Stimulated activated CD8-positive, alpha-beta memory T cell treated with anti-CD3 and anti-CD28 coated beads, Interleukin-7, amount 100 ng/mL, for 1 hour (primary cell): ENCODE data around the gene MYO1H.

ENCODE experiments used
- DNase-seq, 2 donors: peaks; one replicate each; pipeline ENCODE4 v3.0.0-alpha.2; 2020; ENCODE audit warnings: low read depth in 2 of 2

Gene MYO1H

DNA sequence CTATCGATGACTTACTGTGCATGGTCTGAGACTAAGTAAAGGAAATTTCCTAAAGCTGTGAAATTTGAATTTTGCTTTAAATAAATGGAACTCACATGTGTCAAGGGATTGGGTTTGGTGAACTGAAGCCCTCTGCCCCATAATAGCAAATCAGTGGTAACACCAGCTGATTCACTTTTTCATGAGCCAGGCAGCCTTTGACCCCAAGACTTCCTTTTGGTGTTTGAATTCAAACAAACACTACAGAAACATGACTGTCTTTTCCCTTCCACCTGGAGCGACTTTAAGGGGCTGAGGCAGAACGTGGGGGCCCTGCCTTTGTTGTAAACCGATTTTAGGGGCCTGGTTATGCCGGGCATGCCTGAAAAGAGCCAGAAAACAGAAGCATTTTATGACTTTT, 100.6 kb downstream of the MYO1H start:
- no peak for DNase-seq

DNA sequence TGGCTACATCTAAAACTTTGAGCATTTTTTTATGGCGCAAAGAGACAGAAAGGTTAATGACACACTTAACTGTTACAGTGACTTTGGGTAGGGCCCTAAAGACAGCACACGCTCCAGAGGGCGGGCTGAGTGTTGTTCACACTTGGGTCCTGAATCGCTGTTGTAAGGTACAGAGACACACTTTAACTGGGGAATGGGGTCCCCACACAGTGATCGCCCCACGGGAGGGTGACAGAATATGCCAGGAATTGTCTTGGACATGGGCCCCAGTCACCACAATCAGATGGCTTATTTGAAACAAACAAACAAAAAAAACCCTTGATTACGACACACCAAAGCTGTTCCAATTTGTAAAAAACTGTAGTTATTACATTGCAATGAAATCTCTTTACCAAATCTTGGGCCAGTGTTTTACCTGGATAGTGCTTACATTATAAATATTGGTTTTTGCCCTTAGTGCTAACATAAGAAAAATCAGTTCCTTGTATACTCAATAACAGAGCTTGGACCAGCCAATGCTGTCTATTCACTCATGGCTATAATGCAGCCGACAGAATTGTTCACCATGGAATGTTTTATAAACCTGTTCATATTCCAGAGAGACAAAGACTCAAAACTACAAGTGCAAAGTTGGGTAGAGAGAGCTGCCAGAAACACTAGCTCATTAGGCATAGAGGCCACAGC, 101.1 kb downstream of the MYO1H start:
- DNase-seq, result no peak

DNA sequence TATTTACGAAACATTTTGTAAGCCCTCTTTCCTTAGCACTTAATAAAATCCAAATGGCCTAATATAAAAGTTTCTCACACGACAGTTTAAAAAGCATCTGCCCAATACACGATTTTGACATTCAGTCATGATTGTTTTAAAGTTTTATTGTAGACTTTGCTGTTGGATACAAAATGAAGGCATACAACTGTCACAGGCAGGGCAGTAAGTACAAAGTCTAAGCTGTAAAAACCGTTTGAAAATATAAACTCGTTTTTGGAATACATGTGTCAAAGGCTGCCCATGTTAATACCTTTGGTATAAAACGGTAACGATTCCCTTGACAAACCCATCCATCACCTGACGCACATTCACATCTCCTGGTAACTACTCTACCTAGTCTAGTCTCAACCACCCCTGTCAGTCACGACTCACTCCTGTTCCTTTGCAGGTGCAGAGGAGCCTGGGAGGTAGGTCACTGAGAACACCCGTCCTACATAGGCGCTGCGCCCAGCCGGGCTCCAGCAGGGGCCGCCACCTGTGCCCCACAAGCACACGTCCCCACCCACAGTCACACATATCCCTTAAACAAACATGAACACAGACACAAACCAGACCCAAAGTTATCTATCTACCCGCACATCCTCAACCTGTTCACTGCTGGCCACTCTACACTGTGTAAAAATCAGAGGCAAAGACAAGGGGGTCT, 102.3 kb downstream of the MYO1H start:
- no peak for DNase-seq

DNA sequence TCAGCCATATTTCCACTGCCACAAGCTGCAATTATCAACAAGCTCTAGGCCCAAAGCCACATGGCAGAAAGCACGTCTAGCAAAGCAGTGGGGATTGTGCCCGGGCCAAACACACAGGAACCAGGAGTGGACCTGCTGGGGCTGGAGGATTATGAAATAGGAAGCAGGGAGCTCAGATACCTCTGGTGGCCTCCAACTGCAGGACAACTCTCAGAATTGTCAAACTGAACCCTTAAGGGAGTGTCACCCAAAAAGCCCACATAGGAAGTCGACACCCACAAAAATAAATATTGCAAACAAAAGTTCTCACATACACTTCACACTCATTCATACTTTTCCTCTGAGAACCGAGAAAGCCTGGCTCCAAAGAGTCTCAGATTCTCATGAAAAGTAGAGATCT, 103.3 kb downstream of the MYO1H start:
- DNase-seq, result no peak

DNA sequence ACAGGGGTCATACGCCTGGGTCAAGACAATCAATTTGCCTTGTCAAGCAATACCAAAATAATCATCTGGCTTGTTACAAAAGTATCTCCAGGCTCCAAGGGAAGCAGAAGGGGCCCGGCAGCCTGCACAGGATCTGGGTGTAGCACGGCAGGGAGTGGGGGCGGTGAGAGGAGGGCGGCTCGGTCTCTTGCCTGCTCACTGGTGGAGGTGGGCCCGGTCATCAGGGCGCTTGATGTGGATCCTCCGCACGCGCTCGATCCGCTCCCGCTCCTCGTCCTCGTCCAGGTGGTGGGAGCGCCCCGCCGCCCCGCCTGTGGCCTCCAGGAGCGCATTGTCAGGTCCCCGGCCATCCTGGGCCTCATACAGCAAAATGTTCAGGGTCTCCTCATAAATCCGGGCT, 103.7 kb downstream of the MYO1H start:
- no peak for DNase-seq

DNA sequence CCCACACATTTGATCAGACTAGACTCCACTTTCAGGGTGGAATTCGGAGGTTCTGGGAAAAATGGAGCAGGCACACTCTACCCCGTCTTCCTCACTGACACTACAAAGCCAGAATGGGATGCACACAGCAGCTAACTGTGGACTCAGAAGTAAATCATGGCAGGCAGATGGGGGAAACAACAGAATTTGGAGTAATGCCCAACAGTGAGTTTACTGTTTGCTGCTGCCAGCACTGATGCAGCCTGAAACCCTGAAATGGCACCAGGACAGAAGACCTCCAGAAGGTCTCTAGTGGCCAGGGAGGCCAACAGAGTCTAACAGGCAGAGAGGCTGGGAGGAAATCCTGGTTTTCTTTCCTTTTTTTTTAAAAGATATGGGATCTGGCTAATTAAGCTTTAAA, 104.8 kb downstream of the MYO1H start:
- no peak for DNase-seq

DNA sequence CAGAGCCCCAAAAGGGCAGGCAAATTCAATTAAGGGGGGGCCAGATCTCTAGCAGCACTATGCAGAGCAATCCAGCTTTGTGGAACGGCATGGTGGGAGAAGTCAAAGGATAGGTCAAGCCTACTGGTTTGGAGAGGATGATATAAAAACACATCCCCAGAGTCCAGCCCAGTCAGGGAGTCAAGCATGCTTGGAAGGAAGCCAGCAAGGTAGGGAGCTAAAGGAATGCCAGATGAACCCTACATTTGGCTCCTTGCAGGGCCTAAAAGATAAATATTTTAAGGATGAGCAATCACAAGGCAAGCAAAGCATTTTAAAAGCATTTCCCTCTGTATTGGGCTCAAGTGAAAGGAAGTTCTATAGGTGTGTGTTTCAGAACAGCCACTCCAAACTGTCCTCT, 108.0 kb downstream of the MYO1H start:
- DNase-seq, result no peak

- no peak for DNase-seq
Measured at GRCh38 chr12:109458086-109458485, 110.4 kb downstream of the MYO1H start.

- DNase-seq, result no peak
Measured at GRCh38 chr12:109458771-109459208, 111.1 kb downstream of the MYO1H start.

DNA sequence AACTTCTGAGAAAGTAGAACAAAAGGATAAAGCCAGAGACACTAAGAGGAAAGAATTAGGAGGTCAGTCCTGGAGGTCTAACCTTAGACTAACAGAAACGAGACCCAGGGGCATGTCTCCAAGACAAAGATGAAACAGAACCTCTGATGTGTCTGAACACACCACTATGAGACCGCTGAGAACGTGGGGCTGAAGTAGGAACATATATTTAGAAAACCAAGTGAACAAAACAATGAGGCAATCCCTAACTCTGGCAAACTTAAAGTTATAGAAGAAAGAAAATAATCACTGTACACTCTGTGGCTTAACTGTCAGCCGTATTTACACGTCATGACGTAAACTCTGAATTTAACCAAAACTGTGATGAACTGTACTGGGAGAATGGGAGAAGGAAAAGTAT, 111.5 kb downstream of the MYO1H start:
- DNase-seq, result no peak

- no peak for DNase-seq
Measured at GRCh38 chr12:109460538-109460937, 112.8 kb downstream of the MYO1H start.

GRCh38 chr12:109461049-109461845, 113.5 kb downstream of the MYO1H start:
- DNase-seq, result no peak

GRCh38 chr12:109461846-109462756, 114.4 kb downstream of the MYO1H start:
- DNase-seq, result no peak

GRCh38 chr12:109462868-109463692, 115.4 kb downstream of the MYO1H start:
- no peak for DNase-seq

DNA sequence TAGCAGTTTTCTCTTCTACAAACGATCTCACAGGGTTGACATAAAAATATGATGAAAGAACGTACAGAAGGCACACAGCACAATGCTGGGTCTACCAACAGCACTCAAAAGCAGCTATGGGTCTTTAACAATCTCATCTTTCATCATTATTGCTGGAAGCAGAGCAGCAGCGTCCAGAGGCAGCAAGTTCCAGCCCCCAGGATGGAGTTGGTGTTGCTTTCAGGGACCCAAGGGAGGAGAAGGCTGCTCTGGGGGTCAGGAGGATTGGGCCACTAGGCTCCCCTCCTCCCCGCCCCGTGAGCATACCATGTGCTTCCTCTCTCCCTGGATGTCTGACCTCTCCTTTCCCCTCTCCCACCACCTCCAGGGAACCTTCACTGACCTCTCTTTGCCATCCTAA, 116.1 kb downstream of the MYO1H start:
- DNase-seq, result no peak

DNA sequence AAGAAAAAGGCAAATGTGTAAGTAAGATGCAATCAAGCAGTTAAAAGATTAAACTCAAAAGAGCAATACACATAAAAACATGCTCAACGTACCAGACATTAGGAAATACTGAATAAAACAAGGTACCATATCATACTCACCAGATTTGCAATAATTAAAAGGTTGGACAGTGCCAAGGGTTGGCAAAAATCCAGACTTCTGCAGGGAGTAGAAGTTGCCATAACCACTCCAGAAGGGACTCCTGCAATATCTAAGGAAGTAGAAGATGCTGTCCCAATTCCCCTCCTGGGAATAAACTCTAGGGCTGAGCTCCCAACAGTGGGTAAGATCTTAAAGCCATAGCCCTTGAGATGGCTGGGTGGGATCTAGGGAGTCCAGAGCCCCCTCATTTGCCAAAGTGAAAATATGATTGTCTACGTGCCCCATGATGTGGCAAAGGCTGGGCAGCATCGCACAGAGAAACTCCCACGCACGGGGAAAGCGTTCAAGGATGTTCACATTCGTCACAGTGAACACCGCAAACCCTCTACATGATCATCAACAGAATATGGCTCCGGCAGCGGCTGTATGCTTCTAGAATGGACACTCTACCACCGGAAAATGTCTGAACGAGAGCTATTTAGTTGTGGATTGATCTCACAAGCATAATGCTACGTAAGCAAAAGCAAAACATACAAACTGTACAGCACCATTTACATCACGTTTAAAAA, 117.1 kb downstream of the MYO1H start:
- DNase-seq, result no peak

GRCh38 chr12:109466305-109466704, 118.6 kb downstream of the MYO1H start:
- DNase-seq, result no peak

- no peak for DNase-seq
Measured at GRCh38 chr12:109466821-109467220, 119.1 kb downstream of the MYO1H start.

DNA sequence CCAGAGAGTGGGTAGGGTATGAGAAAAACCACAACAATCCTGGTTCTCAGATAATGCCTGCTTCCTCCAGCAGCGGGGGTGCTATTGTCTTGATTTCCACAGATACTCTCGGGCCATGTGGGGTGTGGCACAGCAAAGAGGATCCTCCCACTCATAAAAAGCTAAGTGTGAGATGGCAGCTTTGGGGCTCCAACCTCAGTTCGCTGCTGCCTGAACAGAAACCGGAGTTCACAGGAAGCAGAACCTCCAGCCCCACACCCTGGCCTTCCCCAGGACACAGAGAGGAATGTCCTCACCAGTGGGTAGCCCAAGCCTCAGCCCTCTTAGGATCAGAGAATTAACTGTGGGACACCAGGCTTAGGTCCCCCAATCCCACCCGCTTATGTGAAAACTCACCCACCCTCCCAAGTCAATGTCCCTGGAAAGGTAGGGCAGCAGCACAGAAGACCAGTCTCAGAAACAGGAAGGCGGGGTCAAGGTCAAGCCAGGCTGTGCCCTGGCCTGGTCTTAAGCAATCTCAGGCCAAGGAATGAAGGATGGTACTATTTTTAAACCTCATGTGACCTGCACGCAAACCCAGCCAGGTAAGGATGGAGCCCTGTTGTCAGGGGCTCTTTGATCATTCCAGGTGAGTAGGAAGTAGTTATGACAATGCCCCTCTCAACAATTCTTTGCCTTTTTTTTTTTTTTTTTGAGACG, 120.4 kb downstream of the MYO1H start:
- DNase-seq, result no peak

- DNase-seq, result no peak
Measured at GRCh38 chr12:109469517-109469916, 121.8 kb downstream of the MYO1H start.
